DOHH2 (cell line): ENCODE data around the gene RAD9A.
A peak's percentile ranks its signal among the peaks of the same experiment; 100 is the strongest.

Experiments used
- H3F3A ChIP-seq: fragments of 200-600 bp; sonication (generic), shearing (Covaris generic); 2 replicates; pipeline ENCODE4 v1.6.0; 2016; ENCODE audit warnings: antibody characterized with exemption, mild to moderate bottlenecking; ENCODE audit not compliant: control insufficient read depth, insufficient read depth
- H3K27ac ChIP-seq: fragments of 200-600 bp; sonication (generic); 2 replicates; pipeline ENCODE4 v1.5.1; 2014; ENCODE audit warnings: low read depth, mild to moderate bottlenecking, low read length, moderate library complexity
- H3K27me3 ChIP-seq: fragments of 200-600 bp; sonication (generic); 2 replicates; pipeline ENCODE4 v1.6.1; 2014; ENCODE audit warnings: mild to moderate bottlenecking, low read length, mixed read lengths; ENCODE audit not compliant: control insufficient read depth
- H3K36me3 ChIP-seq: fragments of 200-600 bp; sonication (generic); 2 replicates; pipeline ENCODE4 v1.6.1; 2014; ENCODE audit warnings: mild to moderate bottlenecking, low read length, moderate library complexity, mixed read lengths; ENCODE audit not compliant: control insufficient read depth
- H3K4me1 ChIP-seq: fragments of 200-600 bp; sonication (generic); 2 replicates; pipeline ENCODE4 v1.6.1; 2014; ENCODE audit warnings: mild to moderate bottlenecking, low read length, mixed read lengths; ENCODE audit not compliant: control insufficient read depth
- H3K4me2 ChIP-seq: fragments of 200-600 bp; sonication (generic); 2 replicates; pipeline ENCODE4 v1.6.0; 2014; ENCODE audit warnings: mild to moderate bottlenecking, low read length, moderate library complexity
- H3K4me3 ChIP-seq: fragments of 200-600 bp; sonication (generic); 2 replicates; pipeline ENCODE4 v1.5.1; 2014; ENCODE audit warnings: mild to moderate bottlenecking, low read length, mixed read lengths
- H3K79me2 ChIP-seq: fragments of 200-600 bp; sonication (generic); 2 replicates; pipeline ENCODE4 v1.6.1; 2014; ENCODE audit warnings: mild to moderate bottlenecking, low read length, mixed read lengths; ENCODE audit not compliant: control insufficient read depth
- H3K9me2 ChIP-seq: fragments of 200-600 bp; sonication (generic); replicated peaks from 2 replicates; pipeline ENCODE4 v1.6.1; 2014; ENCODE audit warnings: mild to moderate bottlenecking, low read length, mixed read lengths; ENCODE audit not compliant: control insufficient read depth
- H3K9me3 ChIP-seq: fragments of 200-600 bp; sonication (generic); 2 replicates; pipeline ENCODE4 v1.6.1; 2014; ENCODE audit warnings: antibody characterized with exemption, low read length, mixed read lengths; ENCODE audit not compliant: control insufficient read depth, insufficient read depth
- H4K20me1 ChIP-seq: fragments of 200-600 bp; sonication (generic); 2 replicates; pipeline ENCODE4 v1.6.0; 2014; ENCODE audit warnings: low read depth, mild to moderate bottlenecking, antibody characterized with exemption, low read length, moderate library complexity; ENCODE audit not compliant: control insufficient read depth, insufficient read depth
- CTCF ChIP-seq: fragments of 200-600 bp; sonication (generic); IDR thresholded peaks from one replicate; pipeline ENCODE4 v1.5.1; 2014; ENCODE audit warnings: antibody characterized with exemption, mild to moderate bottlenecking, low read depth, low read length; ENCODE audit not compliant: poor library complexity, severe bottlenecking
- EZH2phosphoT487 ChIP-seq: fragments of 200-600 bp; sonication (generic); IDR thresholded peaks from 2 replicates; pipeline ENCODE4 v1.6.1; 2017; ENCODE audit warnings: borderline replicate concordance, mild to moderate bottlenecking, antibody characterized with exemption, low read length, moderate library complexity, mixed read lengths

Gene RAD9A

GRCh38 chr11:67379061-67380058 is 12.4 kb upstream of the RAD9A start:
- no peaks in the 10 kb centered on the region for H3K27me3 ChIP-seq
- no peaks in the 10 kb centered on the region for H3K9me3 ChIP-seq
- peaks cover under 1% of the 10 kb centered on the region; the same call in 1 of the 2 replicates for H3K79me2 ChIP-seq
- no peak overlapping the region for H3K27ac ChIP-seq
- peaks cover 73% of the 10 kb centered on the region for H3K4me1 ChIP-seq
- no peak overlapping the region for H3K4me3 ChIP-seq
- TF ChIP-seq CTCF (no peak), EZH2phosphoT487 (no peak)
- no peak overlapping the region for H3K4me2 ChIP-seq
- no peaks in the 10 kb centered on the region for H4K20me1 ChIP-seq
- H3F3A ChIP-seq = peaks cover 6% of the 10 kb centered on the region; the same call in 1 of the 2 replicates
- no peaks in the 10 kb centered on the region for H3K9me2 ChIP-seq
- no peaks in the 10 kb centered on the region for H3K36me3 ChIP-seq

- H3K27ac ChIP-seq = peak overlapping the region; percentile 85
- H3K27me3 ChIP-seq = 0 out of 2 replicates have a peak, but pooled peaks cover 3% of the 10 kb centered on the region
These were observed 10.4 kb upstream of the RAD9A start for GRCh38 chr11:67381244-67381972.

More at GRCh38 chr11:67381244-67381972, 10.4 kb upstream of the RAD9A start:
- no peaks in the 10 kb centered on the region for H3K9me3 ChIP-seq
- no peak for TF ChIP-seq EZH2phosphoT487
- TF ChIP-seq CTCF = peak; percentile 44
- peak overlapping the region; percentile 88 for H3K4me2 ChIP-seq
- peak overlapping the region; percentile 67 for H3K4me3 ChIP-seq
- no peaks in the 10 kb centered on the region for H3K36me3 ChIP-seq
- no peaks in the 10 kb centered on the region for H3K79me2 ChIP-seq
- peaks cover 6% of the 10 kb centered on the region; the same call in 1 of the 2 replicates for H3F3A ChIP-seq
- no peaks in the 10 kb centered on the region for H4K20me1 ChIP-seq
- H3K4me1 ChIP-seq = peaks cover 52% of the 10 kb centered on the region
- no peaks in the 10 kb centered on the region for H3K9me2 ChIP-seq
